Heart left ventricle (tissue), 13 donors: ENCODE results near the gene ATP13A2.

Source experiments
- POLR2A ChIP-seq, 2 donors: fragments of 450-650 bp; IDR thresholded peaks; one replicate each; pipeline ENCODE4 v1.6.1; 2017; ENCODE audit warnings: antibody characterized with exemption in 2 of 2, mild to moderate bottlenecking in 2 of 2, moderate library complexity in 2 of 2
- TF ChIP-seq, protein P1 (sequence below), 12 donors: fragments of 200-600 bp; sonication (generic) in 4 of 12; IDR thresholded peaks; one replicate each; pipeline versions ENCODE4 v1.5.0 to v1.8.0; 2018 to 2022; ENCODE audit warnings: antibody characterized with exemption in 12 of 12, mild to moderate bottlenecking in 5 of 12
- donor health status: ischemic (EF 13 %, LVEDD 7.1; RV severe dilation, severe dysfunction).
- donor health status: DM: no; HTN: yes; CAD: no.
- donor health status: DM: no; HTN: no; CAD: no.
- donor health status: ischemic (EF 25% LVEDD 6.9; RV normal size, moderate dysfunction).
- donor health status: ischemic (EF 25% LVEDD 5.7; RV mildly dilated, moderate dysfunction).
- donor health status: ischemic (EF 35%, LVEDD 5.7; RV mildly dilated, moderate dysfunction).
- donor health status: nonischemic (EF 11% LVEDD 7.7; RV severe dilation, severe dysfunction).
- donor health status: DM: yes; HTN: yes; CAD: no.
- donor health status: PGD.
- donor health status: ischemic (EF 29% LVEDD 5.4; RV normal size, mild dysfunction).
- donor health status: nonischemic (EF 23%, LVEDD 6.1; RV moderate dilation, normal function).

DNA sequence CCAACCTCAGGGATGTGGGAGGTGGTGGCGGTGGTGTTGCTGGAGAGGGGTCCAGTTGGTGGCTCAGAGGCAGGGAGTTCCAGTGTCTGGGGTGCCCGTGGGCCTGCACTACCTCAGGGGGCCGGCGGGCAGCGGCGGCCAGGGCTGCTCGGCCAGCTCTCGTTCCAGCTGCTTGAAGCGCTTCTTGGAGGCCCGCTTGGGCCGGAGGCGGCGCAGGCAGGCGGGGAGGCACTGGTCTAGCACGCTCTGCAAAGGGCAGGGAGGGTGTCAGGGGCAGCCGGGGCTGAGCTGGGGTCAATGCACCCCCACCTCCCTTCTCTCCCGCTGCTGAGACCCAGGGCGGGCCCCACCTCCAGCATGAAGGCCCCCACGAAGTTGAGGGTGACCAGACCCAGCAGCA lies 25.6 kb downstream of the ATP13A2 start:
- no peak for TF ChIP-seq POLR2A (IDR thresholded peaks at IDR 0.05)
- TF ChIP-seq, protein P1, sequence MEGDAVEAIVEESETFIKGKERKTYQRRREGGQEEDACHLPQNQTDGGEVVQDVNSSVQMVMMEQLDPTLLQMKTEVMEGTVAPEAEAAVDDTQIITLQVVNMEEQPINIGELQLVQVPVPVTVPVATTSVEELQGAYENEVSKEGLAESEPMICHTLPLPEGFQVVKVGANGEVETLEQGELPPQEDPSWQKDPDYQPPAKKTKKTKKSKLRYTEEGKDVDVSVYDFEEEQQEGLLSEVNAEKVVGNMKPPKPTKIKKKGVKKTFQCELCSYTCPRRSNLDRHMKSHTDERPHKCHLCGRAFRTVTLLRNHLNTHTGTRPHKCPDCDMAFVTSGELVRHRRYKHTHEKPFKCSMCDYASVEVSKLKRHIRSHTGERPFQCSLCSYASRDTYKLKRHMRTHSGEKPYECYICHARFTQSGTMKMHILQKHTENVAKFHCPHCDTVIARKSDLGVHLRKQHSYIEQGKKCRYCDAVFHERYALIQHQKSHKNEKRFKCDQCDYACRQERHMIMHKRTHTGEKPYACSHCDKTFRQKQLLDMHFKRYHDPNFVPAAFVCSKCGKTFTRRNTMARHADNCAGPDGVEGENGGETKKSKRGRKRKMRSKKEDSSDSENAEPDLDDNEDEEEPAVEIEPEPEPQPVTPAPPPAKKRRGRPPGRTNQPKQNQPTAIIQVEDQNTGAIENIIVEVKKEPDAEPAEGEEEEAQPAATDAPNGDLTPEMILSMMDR (IDR thresholded peaks at IDR 0.05) = no peak
